ENCODE measurements around the gene ZBTB21. TPM values are rescaled to one million over a fixed set of nuclear protein-coding genes. Genes with fewer than 3 reads are reported as not detected.

Gene ZBTB21
- total and polyA plus RNA-seq, 8 donors, result 1.9 to 18.7 (median 4.8) TPM

DNA sequence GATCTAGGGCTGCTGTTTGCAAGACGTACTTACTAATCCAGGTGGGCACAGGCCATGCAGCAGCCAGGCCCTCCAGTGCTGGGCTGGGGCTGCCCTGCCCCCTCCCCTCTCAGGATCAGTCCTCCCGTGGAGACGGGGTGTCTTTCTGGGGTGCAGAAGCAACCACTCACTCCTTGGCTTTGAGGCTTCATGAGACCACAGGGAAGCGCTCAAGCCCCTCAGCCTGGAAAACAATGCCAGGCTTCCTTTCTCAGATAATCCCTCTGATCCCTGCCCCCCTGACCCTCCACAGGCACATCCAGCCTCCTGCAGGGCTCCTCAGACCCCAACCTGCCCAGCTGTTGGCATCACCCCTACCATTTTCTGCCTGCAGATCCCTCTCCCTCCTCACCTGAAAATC lies 42.5 kb downstream of the ZBTB21 start:
- no peaks in the 10 kb centered on the region for H3K9me3 ChIP-seq
- TF ChIP-seq, protein P1, sequence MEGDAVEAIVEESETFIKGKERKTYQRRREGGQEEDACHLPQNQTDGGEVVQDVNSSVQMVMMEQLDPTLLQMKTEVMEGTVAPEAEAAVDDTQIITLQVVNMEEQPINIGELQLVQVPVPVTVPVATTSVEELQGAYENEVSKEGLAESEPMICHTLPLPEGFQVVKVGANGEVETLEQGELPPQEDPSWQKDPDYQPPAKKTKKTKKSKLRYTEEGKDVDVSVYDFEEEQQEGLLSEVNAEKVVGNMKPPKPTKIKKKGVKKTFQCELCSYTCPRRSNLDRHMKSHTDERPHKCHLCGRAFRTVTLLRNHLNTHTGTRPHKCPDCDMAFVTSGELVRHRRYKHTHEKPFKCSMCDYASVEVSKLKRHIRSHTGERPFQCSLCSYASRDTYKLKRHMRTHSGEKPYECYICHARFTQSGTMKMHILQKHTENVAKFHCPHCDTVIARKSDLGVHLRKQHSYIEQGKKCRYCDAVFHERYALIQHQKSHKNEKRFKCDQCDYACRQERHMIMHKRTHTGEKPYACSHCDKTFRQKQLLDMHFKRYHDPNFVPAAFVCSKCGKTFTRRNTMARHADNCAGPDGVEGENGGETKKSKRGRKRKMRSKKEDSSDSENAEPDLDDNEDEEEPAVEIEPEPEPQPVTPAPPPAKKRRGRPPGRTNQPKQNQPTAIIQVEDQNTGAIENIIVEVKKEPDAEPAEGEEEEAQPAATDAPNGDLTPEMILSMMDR (IDR thresholded peaks at IDR 0.05), result no peak
- TF ChIP-seq POLR2A (IDR thresholded peaks at IDR 0.05) (no peak), EP300 (IDR thresholded peaks at IDR 0.05) (no peak), POLR2AphosphoS5 (IDR thresholded peaks at IDR 0.05) (no peak)
- peaks cover 0 to 1% (median 0%) of the 10 kb centered on the region in 3 donors for H3K27me3 ChIP-seq
- H3K4me1 ChIP-seq, result peaks cover 4 to 15% (median 11%) of the 10 kb centered on the region in 4 donors
- intact Hi-C loops (cut with DNase I; ENCODE audit: low total_unique reads), result no loop called here
- no peaks in the 10 kb centered on the region for H3K36me3 ChIP-seq
- peak in 1 of 2 donors; percentile 0 for DNase-seq
- WGBS, 5 donors, result 87 to 98% (median 91%) methylated on average over 4 of the region's 4 CpGs
- no peak overlapping the region for H3K27ac ChIP-seq
- no peak overlapping the region for H3K4me3 ChIP-seq

DNA sequence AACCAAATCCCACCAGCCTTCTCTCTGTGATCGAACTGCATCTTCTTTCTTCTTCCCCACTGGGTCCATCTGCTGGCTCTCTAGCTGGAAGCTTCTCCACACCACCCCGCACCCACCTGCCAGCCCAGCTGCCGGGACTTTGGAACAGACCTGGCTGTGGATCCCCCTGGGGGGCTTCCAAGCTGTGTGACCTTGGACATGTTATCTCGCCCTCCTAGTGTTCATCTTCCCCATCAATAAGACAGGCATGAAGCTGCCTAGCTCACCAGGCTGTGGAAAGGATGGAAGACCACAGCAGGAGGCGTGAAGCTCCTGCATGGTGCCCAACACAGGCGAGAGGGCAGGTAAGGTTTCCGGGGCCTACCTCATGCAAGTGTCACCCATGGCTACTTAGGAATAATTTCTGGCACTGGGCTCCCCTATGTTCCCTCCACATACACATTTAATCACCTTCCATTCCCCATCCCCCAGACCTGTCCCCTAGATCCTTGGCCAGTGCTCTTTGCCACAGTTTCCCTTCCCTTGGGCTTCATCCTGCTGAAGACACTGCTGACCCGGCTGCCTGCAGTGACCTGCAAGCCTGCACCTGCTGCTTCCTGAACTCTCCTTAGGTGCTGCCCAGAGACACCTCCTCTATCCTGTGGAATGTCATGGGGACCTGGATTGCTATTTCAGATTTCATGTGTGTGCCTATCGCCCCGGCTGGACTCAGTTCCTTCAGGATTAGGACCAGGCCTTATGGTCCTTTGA lies 43.1 kb downstream of the ZBTB21 start:
- no peak overlapping the region for H3K4me3 ChIP-seq
- peaks cover 0 to 6% (median 0%) of the 10 kb centered on the region in 3 donors for H3K27me3 ChIP-seq
- 92 to 96% (median 95%) methylated on average over 10 of the region's 10 CpGs for WGBS, 5 donors
- H3K36me3 ChIP-seq, result no peaks in the 10 kb centered on the region
- no peak overlapping the region for H3K27ac ChIP-seq
- TF ChIP-seq, protein P1 (IDR thresholded peaks at IDR 0.05), result no peak
- no peak for TF ChIP-seq POLR2A (IDR thresholded peaks at IDR 0.05)
- TF ChIP-seq EP300 (IDR thresholded peaks at IDR 0.05), result no peak
- TF ChIP-seq POLR2AphosphoS5 (IDR thresholded peaks at IDR 0.05), result no peak
- intact Hi-C loops (cut with DNase I; ENCODE audit: low total_unique reads), result no loop called here
- no peaks in the 10 kb centered on the region for H3K9me3 ChIP-seq
- peak in 1 of 2 donors; percentile 0 for DNase-seq
- H3K4me1 ChIP-seq, result peaks cover 4 to 15% (median 11%) of the 10 kb centered on the region in 4 donors

DNA sequence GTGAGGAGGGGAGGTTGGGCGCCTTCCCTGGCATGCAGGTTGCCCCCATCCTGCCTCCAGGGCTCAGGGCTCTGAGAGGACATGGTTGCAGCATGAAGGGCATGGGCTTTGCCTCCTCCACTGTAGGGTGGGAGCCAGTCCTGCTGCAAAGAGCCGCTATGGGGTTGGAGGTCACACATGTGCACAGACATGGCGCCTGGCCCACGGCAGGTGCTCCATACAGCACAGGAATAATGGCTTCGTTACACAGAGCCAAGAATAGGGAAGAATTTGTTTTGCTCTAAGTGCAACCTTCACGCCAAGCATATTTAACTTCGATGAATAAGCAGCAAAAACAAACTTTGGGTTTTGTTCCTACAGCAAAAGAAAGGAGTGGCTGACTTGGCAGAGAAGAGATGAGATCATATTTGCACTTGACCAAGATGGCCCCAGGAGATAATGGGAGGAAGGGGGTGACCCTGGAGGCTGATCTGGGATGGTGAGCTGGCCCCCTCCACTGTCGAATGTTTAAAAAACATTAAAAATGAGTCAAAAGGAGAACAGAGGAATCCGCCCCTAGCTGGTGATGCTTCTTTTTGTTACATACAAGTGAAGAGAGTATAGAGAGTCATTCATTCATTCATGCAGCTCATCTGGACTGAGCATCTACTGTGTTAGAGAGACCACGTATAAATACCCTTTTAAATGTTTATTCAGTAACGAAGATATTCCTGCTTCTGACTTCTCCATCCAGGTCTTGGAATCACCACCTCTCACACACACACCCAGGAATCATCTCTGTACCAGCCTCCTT lies 43.9 kb downstream of the ZBTB21 start:
- H3K4me3 ChIP-seq, result no peak overlapping the region
- TF ChIP-seq, protein P1 (IDR thresholded peaks at IDR 0.05), result no peak
- TF ChIP-seq POLR2A (IDR thresholded peaks at IDR 0.05), result no peak
- no peak for TF ChIP-seq POLR2AphosphoS5 (IDR thresholded peaks at IDR 0.05)
- TF ChIP-seq EP300 (IDR thresholded peaks at IDR 0.05), result no peak
- no peak for DNase-seq
- H3K4me1 ChIP-seq, result peaks cover 4 to 15% (median 11%) of the 10 kb centered on the region in 4 donors
- no peaks in the 10 kb centered on the region for H3K36me3 ChIP-seq
- WGBS, 5 donors, result 52 to 68% (median 58%) methylated on average over 11 of the region's 11 CpGs
- no peaks in the 10 kb centered on the region for H3K9me3 ChIP-seq
- intact Hi-C loops (cut with DNase I; ENCODE audit: low total_unique reads), result no loop called here
- peaks cover 0 to 11% (median 0%) of the 10 kb centered on the region in 3 donors for H3K27me3 ChIP-seq
- H3K27ac ChIP-seq, result peak overlapping the region in 1 of 5 donors; percentile 29

DNA sequence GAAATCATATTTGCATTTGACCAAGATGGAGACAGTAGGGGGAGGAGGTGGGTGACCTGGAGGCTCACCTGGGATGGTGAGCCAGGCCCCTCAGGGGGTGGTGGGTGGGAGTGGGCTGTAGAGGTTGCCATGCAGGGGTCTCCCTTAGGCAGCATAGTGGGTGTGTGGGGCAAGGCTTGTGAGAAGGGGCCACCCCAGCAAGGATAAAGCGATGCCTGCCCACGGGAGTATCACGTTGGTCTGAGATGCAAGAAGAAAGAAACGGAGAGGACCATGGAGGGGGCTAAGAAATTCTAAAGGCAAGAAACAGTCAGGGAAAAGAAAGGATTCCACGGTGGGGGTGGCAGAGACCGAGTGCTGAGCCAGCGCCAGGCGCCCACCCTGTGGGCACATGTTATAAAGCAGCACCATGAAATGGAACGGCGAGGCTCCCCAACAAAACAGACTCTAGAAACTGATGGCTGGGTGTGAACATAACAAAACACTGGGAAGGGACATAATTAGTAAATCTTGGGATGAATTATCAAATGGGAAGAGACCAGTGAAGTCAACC lies 44.6 kb downstream of the ZBTB21 start:
- TF ChIP-seq EP300 (IDR thresholded peaks at IDR 0.05) (no peak), POLR2A (IDR thresholded peaks at IDR 0.05) (no peak), POLR2AphosphoS5 (IDR thresholded peaks at IDR 0.05) (no peak)
- TF ChIP-seq, protein P1 (IDR thresholded peaks at IDR 0.05), result no peak
- H3K36me3 ChIP-seq, result no peaks in the 10 kb centered on the region
- WGBS, 5 donors, result 90 to 96% (median 93%) methylated on average over 10 of the region's 10 CpGs
- peaks cover 0 to 11% (median 0%) of the 10 kb centered on the region in 3 donors for H3K27me3 ChIP-seq
- intact Hi-C loops (cut with DNase I; ENCODE audit: low total_unique reads), result no loop called here
- H3K4me3 ChIP-seq, result no peak overlapping the region
- DNase-seq, result no peak
- no peak overlapping the region for H3K27ac ChIP-seq
- peaks cover 4 to 15% (median 11%) of the 10 kb centered on the region in 4 donors for H3K4me1 ChIP-seq
- H3K9me3 ChIP-seq, result no peaks in the 10 kb centered on the region

All from stomach (tissue), 9 donors.